ENCODE results near the gene ANO6. TPM values are rescaled to one million over a fixed set of nuclear protein-coding genes. Genes with fewer than 3 reads are reported as not detected.

The ANO6 gene
- total RNA-seq, 1 donor from 2014 or later: 64.1 TPM

DNA sequence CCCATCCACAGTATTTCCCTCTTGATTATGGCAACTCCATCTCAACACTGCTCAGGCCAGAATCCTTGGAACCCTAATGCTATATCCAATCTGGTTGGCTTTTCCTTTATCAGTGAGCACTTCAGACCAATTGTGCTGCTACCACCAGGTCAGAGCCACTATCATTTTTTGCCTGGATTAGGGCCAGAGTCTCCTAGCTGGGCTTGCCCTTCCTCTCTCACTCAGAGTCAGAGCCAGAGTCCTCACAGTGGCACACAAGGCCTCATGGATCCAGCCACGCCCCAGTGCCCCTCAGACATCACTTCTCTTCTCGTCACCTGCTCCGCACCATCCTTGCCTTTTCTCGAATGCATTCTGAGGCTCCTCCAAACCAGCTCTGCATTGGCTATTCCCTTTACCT is 211.1 kb downstream of the ANO6 start:
- H3K27me3 ChIP-seq (ENCODE audit: low read depth): no peaks in the 10 kb centered on the region
- no peaks in the 10 kb centered on the region for H3K9me3 ChIP-seq
- no peak overlapping the region for H3K27ac ChIP-seq
- no peak overlapping the region for H3K4me3 ChIP-seq
- ATAC-seq (no peak), DNase-seq (no peak)
- no peaks in the 10 kb centered on the region for H3K4me1 ChIP-seq
- intact Hi-C loops (cut with DNase I): no loop called here
- TF ChIP-seq CTCF (IDR thresholded peaks at IDR 0.05): no peak
- peaks cover 87% of the 10 kb centered on the region for H3K36me3 ChIP-seq

DNA sequence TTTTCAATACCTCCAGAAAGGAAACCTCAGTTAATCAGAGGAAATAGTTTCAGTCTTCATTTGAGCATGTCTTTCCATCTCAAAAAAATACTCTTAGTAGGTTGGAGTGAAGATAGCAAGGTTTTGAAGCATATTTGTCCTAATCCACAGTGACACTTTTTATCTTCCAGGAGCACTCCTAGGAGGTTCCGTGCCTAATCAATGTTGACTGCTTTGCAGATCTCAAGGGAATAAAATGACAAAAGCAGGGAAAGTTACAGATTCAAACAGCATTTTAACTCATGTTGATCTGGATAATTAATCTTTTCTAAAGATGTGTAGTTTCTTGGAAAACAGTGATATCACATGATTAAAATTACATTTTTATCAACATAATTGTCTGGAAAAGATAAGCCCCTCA is 213.9 kb downstream of the ANO6 start:
- Histone ChIP-seq H3K27ac (no peak overlapping the region), H3K4me3 (no peak overlapping the region), H3K9me3 (no peaks in the 10 kb centered on the region), H3K36me3 (peaks cover 60% of the 10 kb centered on the region), H3K27me3 (ENCODE audit: low read depth) (no peaks in the 10 kb centered on the region), H3K4me1 (no peaks in the 10 kb centered on the region)
- ATAC-seq: no peak
- TF ChIP-seq CTCF (IDR thresholded peaks at IDR 0.05): no peak
- DNase-seq: no peak
- intact Hi-C loops (cut with DNase I): no loop called here

DNA sequence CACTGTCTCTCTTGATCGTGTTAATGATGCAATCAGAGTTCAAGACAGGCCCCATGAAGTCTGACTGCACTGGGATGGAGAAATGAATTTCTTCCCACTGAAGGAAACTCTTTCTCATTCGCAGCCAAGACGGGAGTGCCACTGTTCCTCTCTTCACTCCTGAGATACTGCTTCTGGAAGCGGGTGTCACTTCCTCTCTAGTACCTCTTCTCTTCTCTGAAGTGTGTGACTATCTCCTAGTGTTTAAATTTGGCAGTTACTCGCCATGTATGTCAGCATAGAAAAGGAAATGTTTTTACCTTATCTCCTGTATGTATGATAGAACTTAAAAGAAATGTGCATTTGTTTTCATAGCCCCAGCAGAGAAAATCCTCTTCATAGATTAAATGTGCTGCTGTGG is 215.2 kb downstream of the ANO6 start:
- DNase-seq (no peak), ATAC-seq (no peak)
- TF ChIP-seq CTCF (IDR thresholded peaks at IDR 0.05): no peak
- Histone ChIP-seq H3K27me3 (ENCODE audit: low read depth) (no peaks in the 10 kb centered on the region), H3K9me3 (no peaks in the 10 kb centered on the region), H3K36me3 (peaks cover 50% of the 10 kb centered on the region), H3K4me3 (no peak overlapping the region), H3K4me1 (no peaks in the 10 kb centered on the region), H3K27ac (no peak overlapping the region)
- intact Hi-C loops (cut with DNase I): no loop called here

GRCh38 chr12:45432710-45433109 is 216.8 kb downstream of the ANO6 start:
- intact Hi-C loops (cut with DNase I): no loop called here
- H3K4me1 ChIP-seq: no peaks in the 10 kb centered on the region

DNA sequence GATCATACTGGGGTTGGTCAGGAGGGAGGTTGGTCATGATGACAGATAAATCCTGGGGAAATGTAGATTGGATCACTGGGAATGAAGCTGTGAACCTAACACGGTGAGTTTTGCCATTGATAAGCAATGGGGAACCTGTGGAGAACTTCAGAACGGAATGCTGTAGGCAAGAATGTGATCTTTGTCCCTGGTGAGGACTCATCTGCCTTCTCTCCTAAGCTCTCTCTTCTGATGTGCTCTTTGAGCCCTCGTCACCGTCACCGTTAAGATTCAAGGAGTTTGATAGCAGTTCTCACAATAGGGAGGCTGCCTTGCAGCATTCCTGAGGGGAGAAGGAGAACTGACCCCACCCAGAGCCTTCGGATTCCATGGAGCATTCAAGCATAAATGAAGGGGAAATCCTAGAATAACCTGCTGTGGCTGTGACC is 217.6 kb downstream of the ANO6 start:
- Histone ChIP-seq H3K4me3 (no peak overlapping the region), H3K27ac (no peak overlapping the region), H3K4me1 (no peaks in the 10 kb centered on the region), H3K36me3 (peaks cover 30% of the 10 kb centered on the region), H3K9me3 (no peaks in the 10 kb centered on the region), H3K27me3 (ENCODE audit: low read depth) (no peaks in the 10 kb centered on the region)
- no peak for TF ChIP-seq CTCF (IDR thresholded peaks at IDR 0.05)
- DNase-seq (no peak), ATAC-seq (peak; percentile 31 to 47)
- intact Hi-C loops (cut with DNase I): no loop called here

More at GRCh38 chr12:45432710-45433109, 216.8 kb downstream of the ANO6 start:
- no peaks in the 10 kb centered on the region for H3K27me3 ChIP-seq (ENCODE audit: low read depth)
- DNase-seq: no peak
- no peak for TF ChIP-seq CTCF (IDR thresholded peaks at IDR 0.05)
- peaks cover 36% of the 10 kb centered on the region for H3K36me3 ChIP-seq
- ATAC-seq: no peak
- H3K4me3 ChIP-seq: no peak overlapping the region
- H3K27ac ChIP-seq: no peak overlapping the region
- no peaks in the 10 kb centered on the region for H3K9me3 ChIP-seq

GRCh38 chr12:45434094-45434493 is 218.2 kb downstream of the ANO6 start:
- DNase-seq (no peak), ATAC-seq (no peak)
- Histone ChIP-seq H3K36me3 (peaks cover 23% of the 10 kb centered on the region), H3K9me3 (no peaks in the 10 kb centered on the region), H3K27ac (no peak overlapping the region), H3K4me3 (no peak overlapping the region), H3K27me3 (ENCODE audit: low read depth) (no peaks in the 10 kb centered on the region), H3K4me1 (no peaks in the 10 kb centered on the region)
- intact Hi-C loops (cut with DNase I): no loop called here
- TF ChIP-seq CTCF (IDR thresholded peaks at IDR 0.05): no peak

Measured in lower lobe of right lung (tissue), 2 donors.